Suprapubic skin (tissue), 3 donors: ENCODE data around the gene LBHD2.

Experiments used
- POLR2AphosphoS5 ChIP-seq, 3 donors: sonication (generic); formaldehyde crosslinking; IDR thresholded peaks; one replicate each; pipeline ENCODE4 v1.6.1; 2017; ENCODE audit warnings: antibody characterized with exemption in 3 of 3
- TF ChIP-seq, protein P1 (sequence below), 2 donors: fragments of 200-600 bp in 1 of 2; fragments of 450-650 bp in 1 of 2; sonication (generic) in 1 of 2; IDR thresholded peaks; one replicate each; pipeline ENCODE4 v1.5.1; 2016 to 2019; ENCODE audit warnings: antibody characterized with exemption in 2 of 2, mild to moderate bottlenecking in 1 of 2, moderate library complexity in 1 of 2

DNA sequence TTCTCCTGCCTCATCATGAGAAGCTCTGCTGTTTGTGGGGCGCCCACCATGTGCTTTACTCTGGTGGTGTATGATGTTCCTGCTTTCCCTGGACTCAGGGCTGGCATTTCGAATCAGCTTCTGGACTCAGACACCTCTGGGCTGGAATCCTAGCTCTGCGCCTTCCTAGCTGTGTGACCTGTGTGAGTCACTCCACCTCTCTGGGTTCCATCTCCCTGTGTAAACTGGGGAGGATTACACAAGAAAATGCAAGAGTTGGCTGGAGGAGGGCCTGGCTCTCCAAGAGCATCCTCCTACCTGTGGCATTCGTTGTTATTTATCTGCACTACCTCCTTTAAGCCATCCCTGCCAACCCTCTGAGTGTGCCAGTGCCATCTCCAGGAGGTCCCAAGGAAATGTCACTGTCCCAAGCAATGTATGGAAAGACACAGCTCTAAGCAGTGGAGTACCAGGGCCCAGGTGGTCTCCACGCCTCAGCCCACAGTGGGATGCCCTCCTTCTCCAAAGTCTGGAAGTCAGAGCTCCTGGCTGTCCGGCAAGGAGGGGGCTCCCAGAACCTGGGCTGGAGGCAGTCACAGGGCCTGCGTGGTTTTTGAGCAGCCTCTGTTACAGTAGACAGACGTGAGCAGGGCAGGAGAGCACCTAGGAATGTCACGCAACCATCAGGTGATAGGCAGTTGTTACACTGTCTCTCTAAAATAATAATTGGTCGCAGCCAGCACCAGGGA is 32.0 kb downstream of the LBHD2 start:
- TF ChIP-seq, protein P1, sequence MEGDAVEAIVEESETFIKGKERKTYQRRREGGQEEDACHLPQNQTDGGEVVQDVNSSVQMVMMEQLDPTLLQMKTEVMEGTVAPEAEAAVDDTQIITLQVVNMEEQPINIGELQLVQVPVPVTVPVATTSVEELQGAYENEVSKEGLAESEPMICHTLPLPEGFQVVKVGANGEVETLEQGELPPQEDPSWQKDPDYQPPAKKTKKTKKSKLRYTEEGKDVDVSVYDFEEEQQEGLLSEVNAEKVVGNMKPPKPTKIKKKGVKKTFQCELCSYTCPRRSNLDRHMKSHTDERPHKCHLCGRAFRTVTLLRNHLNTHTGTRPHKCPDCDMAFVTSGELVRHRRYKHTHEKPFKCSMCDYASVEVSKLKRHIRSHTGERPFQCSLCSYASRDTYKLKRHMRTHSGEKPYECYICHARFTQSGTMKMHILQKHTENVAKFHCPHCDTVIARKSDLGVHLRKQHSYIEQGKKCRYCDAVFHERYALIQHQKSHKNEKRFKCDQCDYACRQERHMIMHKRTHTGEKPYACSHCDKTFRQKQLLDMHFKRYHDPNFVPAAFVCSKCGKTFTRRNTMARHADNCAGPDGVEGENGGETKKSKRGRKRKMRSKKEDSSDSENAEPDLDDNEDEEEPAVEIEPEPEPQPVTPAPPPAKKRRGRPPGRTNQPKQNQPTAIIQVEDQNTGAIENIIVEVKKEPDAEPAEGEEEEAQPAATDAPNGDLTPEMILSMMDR (IDR thresholded peaks at IDR 0.05), result no peak
- no peak for TF ChIP-seq POLR2AphosphoS5 (IDR thresholded peaks at IDR 0.05)
